Measurements from ENCODE around the gene EPM2A.
"Not testable (repeated sequence)": the region's sequence is repeated elsewhere in the genome, so short reads cannot be mapped to it uniquely, and the experiment has no call there.

EPM2A gene

GRCh38 chr6:145745861-145746260 is 10.5 kb upstream of the EPM2A start:
- Histone ChIP-seq H3K9me2 (replicated peaks; ENCODE audit: low read depth, low read length) (no peaks in the 10 kb centered on the region), H3K9ac (ENCODE audit: low read depth, low read length, poor library complexity, severe bottlenecking) (no peak overlapping the region), H3K4me3 (ENCODE audit: low read length, poor library complexity, severe bottlenecking) (no peak overlapping the region), H2AFZ (ENCODE audit: low read length) (no peak overlapping the region), H3K27me3 (ENCODE audit: insufficient read depth, low read length, poor library complexity, severe bottlenecking) (no peaks in the 10 kb centered on the region), H3K79me2 (ENCODE audit: insufficient read depth, low read length) (no peaks in the 10 kb centered on the region), H3K4me2 (ENCODE audit: low read depth, low read length, poor library complexity, severe bottlenecking) (no peak overlapping the region), H3K9me3 (ENCODE audit: insufficient read depth, low read depth, low read length) (no peaks in the 10 kb centered on the region), H3K36me3 (ENCODE audit: insufficient read depth, low read length) (no peaks in the 10 kb centered on the region), H3K4me1 (ENCODE audit: insufficient read depth, low read length, poor library complexity, severe bottlenecking) (peaks cover 6% of the 10 kb centered on the region), H4K20me1 (ENCODE audit: insufficient read depth, low read length, poor library complexity, severe bottlenecking) (no peaks in the 10 kb centered on the region), H3F3A (ENCODE audit: low read depth) (no peaks in the 10 kb centered on the region)
- TF ChIP-seq CTCF (conservative IDR thresholded peaks at IDR 0.05; ENCODE audit: low read length), result no peak
- no peak for TF ChIP-seq EZH2phosphoT487 (IDR thresholded peaks at IDR 0.05; ENCODE audit: borderline replicate concordance)

- no peaks in the 10 kb centered on the region for H3K9me3 ChIP-seq (ENCODE audit: insufficient read depth, low read depth, low read length)
- no peaks in the 10 kb centered on the region for H4K20me1 ChIP-seq (ENCODE audit: insufficient read depth, low read length, poor library complexity, severe bottlenecking)
- no peaks in the 10 kb centered on the region for H3K36me3 ChIP-seq (ENCODE audit: insufficient read depth, low read length)
- H3K9ac ChIP-seq (ENCODE audit: low read depth, low read length, poor library complexity, severe bottlenecking), result no peak overlapping the region
- TF ChIP-seq CTCF (conservative IDR thresholded peaks at IDR 0.05; ENCODE audit: low read length) (no peak), EZH2phosphoT487 (IDR thresholded peaks at IDR 0.05; ENCODE audit: borderline replicate concordance) (no peak)
- no peak overlapping the region for H2AFZ ChIP-seq (ENCODE audit: low read length)
- H3K4me2 ChIP-seq (ENCODE audit: low read depth, low read length, poor library complexity, severe bottlenecking), result no peak overlapping the region
- no peaks in the 10 kb centered on the region for H3K9me2 ChIP-seq (replicated peaks; ENCODE audit: low read depth, low read length)
- H3F3A ChIP-seq (ENCODE audit: low read depth), result no peaks in the 10 kb centered on the region
- H3K79me2 ChIP-seq (ENCODE audit: insufficient read depth, low read length), result no peaks in the 10 kb centered on the region
- H3K4me1 ChIP-seq (ENCODE audit: insufficient read depth, low read length, poor library complexity, severe bottlenecking), result peaks cover under 1% of the 10 kb centered on the region
- no peaks in the 10 kb centered on the region for H3K27me3 ChIP-seq (ENCODE audit: insufficient read depth, low read length, poor library complexity, severe bottlenecking)
- H3K4me3 ChIP-seq (ENCODE audit: low read length, poor library complexity, severe bottlenecking), result no peak overlapping the region
These were observed 9.3 kb upstream of the EPM2A start for GRCh38 chr6:145744619-145745018.

- Histone ChIP-seq H3K4me1 (ENCODE audit: insufficient read depth, low read length, poor library complexity, severe bottlenecking) (no peaks in the 10 kb centered on the region), H3K27me3 (ENCODE audit: insufficient read depth, low read length, poor library complexity, severe bottlenecking) (no peaks in the 10 kb centered on the region), H3K36me3 (ENCODE audit: insufficient read depth, low read length) (no peaks in the 10 kb centered on the region), H3K4me2 (ENCODE audit: low read depth, low read length, poor library complexity, severe bottlenecking) (no peak overlapping the region), H3K9me2 (replicated peaks; ENCODE audit: low read depth, low read length) (no peaks in the 10 kb centered on the region), H3K9ac (ENCODE audit: low read depth, low read length, poor library complexity, severe bottlenecking) (no peak overlapping the region), H3K4me3 (ENCODE audit: low read length, poor library complexity, severe bottlenecking) (no peak overlapping the region), H3K9me3 (ENCODE audit: insufficient read depth, low read depth, low read length) (no peaks in the 10 kb centered on the region), H2AFZ (ENCODE audit: low read length) (no peak overlapping the region), H4K20me1 (ENCODE audit: insufficient read depth, low read length, poor library complexity, severe bottlenecking) (no peaks in the 10 kb centered on the region), H3K79me2 (ENCODE audit: insufficient read depth, low read length) (no peaks in the 10 kb centered on the region), H3F3A (ENCODE audit: low read depth) (no peaks in the 10 kb centered on the region)
- TF ChIP-seq EZH2phosphoT487 (IDR thresholded peaks at IDR 0.05; ENCODE audit: borderline replicate concordance) (no peak), CTCF (conservative IDR thresholded peaks at IDR 0.05; ENCODE audit: low read length) (no peak)
These were observed 8.0 kb upstream of the EPM2A start for GRCh38 chr6:145743332-145743731.

- H3K36me3 ChIP-seq (ENCODE audit: insufficient read depth, low read length); H4K20me1 ChIP-seq (ENCODE audit: insufficient read depth, low read length, poor library complexity, severe bottlenecking): not testable (repeated sequence)
These were observed 7.2 kb upstream of the EPM2A start for GRCh38 chr6:145742472-145742871.

GRCh38 chr6:145739685-145740084 is 4.4 kb upstream of the EPM2A start:
- H3F3A ChIP-seq (ENCODE audit: low read depth); H4K20me1 ChIP-seq (ENCODE audit: insufficient read depth, low read length, poor library complexity, severe bottlenecking); H3K9ac ChIP-seq (ENCODE audit: low read depth, low read length, poor library complexity, severe bottlenecking); H3K4me3 ChIP-seq (ENCODE audit: low read length, poor library complexity, severe bottlenecking); H3K27me3 ChIP-seq (ENCODE audit: insufficient read depth, low read length, poor library complexity, severe bottlenecking); H3K79me2 ChIP-seq (ENCODE audit: insufficient read depth, low read length); H3K4me2 ChIP-seq (ENCODE audit: low read depth, low read length, poor library complexity, severe bottlenecking); H3K36me3 ChIP-seq (ENCODE audit: insufficient read depth, low read length); H2AFZ ChIP-seq (ENCODE audit: low read length); H3K9me2 ChIP-seq (replicated peaks; ENCODE audit: low read depth, low read length); H3K4me1 ChIP-seq (ENCODE audit: insufficient read depth, low read length, poor library complexity, severe bottlenecking); H3K9me3 ChIP-seq (ENCODE audit: insufficient read depth, low read depth, low read length): not testable (repeated sequence)

More at GRCh38 chr6:145742472-145742871, 7.2 kb upstream of the EPM2A start:
- H3K27me3 ChIP-seq (ENCODE audit: insufficient read depth, low read length, poor library complexity, severe bottlenecking); H3K4me2 ChIP-seq (ENCODE audit: low read depth, low read length, poor library complexity, severe bottlenecking); H2AFZ ChIP-seq (ENCODE audit: low read length); H3K4me1 ChIP-seq (ENCODE audit: insufficient read depth, low read length, poor library complexity, severe bottlenecking); H3K9me3 ChIP-seq (ENCODE audit: insufficient read depth, low read depth, low read length); H3K79me2 ChIP-seq (ENCODE audit: insufficient read depth, low read length); H3K9ac ChIP-seq (ENCODE audit: low read depth, low read length, poor library complexity, severe bottlenecking); H3K9me2 ChIP-seq (replicated peaks; ENCODE audit: low read depth, low read length); H3K4me3 ChIP-seq (ENCODE audit: low read length, poor library complexity, severe bottlenecking); H3F3A ChIP-seq (ENCODE audit: low read depth): not testable (repeated sequence)

Data from Loucy (cell line).